Hepatocyte (in vitro differentiated cells): ENCODE results near the gene ERICH2.
A peak's percentile ranks its signal among the peaks of the same experiment; 100 is the strongest.

Experiments used
- CTCF ChIP-seq: fragments of 200-600 bp; sonication (generic); IDR thresholded peaks from 2 replicates; pipeline ENCODE4 v1.5.1; 2016; ENCODE audit warnings: antibody characterized with exemption, mild to moderate bottlenecking; ENCODE audit not compliant: poor library complexity
- EZH2 ChIP-seq: fragments of 200-600 bp; sonication (generic); IDR thresholded peaks from 2 replicates; pipeline ENCODE4 v1.6.1; 2016; ENCODE audit warnings: antibody characterized with exemption, mild to moderate bottlenecking, borderline replicate concordance

DNA sequence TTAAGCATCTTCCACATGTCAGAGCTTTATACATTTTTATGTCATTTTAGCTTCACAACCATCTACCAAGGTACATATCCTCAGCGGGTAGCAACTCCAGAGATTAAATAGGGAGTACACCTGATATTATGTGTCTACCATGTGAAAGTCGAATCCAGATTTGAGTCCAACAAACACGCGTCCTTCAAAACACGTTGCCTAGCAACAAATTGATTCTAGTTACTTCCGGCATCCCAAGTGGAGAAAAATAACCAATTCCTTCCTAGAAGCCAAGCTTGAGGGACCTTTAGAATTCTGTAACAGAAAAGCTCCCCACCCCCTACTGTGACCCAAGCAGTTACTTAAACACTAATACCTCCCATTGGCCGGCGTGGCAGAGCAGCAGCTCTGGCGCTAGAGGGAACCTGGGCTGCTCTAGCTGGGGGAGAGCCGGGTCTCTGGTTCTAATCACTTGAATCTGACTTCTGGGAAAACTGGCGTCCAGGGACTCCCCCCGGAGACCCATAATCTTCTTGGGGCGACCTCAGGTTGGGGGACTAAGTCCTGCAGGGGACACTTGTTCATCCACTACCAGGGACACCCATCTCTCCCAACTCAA, at the start of gene ERICH2:
- TF ChIP-seq CTCF (peak; percentile 26), EZH2 (no peak)
